ENCODE data around the gene CNTNAP2.
"Not testable (repeated sequence)": the region's sequence is repeated elsewhere in the genome, so short reads cannot be mapped to it uniquely, and the experiment has no call there.

CNTNAP2 gene

DNA sequence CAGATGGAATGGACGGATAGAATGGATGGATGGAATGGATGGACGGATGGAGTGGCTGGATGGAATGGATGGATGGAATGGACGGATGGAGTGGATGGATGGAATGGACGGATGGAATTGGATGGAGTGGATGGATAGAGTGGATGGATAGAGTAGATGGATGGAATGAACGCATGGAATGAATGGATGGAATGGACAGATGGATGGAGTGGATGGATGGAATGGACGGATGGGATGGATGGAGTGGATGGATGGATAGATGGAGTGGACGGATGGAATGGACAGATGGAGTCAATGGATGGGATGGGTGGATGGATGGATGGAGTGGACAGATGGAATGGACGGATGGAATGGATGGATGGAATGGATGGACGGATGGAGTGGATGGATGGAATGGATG lies 2214.2 kb downstream of the CNTNAP2 start (continued):
- TF ChIP-seq, protein P1, sequence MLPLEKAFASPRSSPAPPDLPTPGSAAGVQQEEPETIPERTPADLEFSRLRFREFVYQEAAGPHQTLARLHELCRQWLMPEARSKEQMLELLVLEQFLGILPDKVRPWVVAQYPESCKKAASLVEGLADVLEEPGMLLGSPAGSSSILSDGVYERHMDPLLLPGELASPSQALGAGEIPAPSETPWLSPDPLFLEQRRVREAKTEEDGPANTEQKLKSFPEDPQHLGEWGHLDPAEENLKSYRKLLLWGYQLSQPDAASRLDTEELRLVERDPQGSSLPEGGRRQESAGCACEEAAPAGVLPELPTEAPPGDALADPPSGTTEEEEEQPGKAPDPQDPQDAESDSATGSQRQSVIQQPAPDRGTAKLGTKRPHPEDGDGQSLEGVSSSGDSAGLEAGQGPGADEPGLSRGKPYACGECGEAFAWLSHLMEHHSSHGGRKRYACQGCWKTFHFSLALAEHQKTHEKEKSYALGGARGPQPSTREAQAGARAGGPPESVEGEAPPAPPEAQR (tag by site-specific recombination; IDR thresholded peaks at IDR 0.05): no peak
- no peak for TF ChIP-seq ZNF76 (tag by site-specific recombination; IDR thresholded peaks at IDR 0.05; ENCODE audit: borderline replicate concordance, low read depth)
- TF ChIP-seq, protein P2, sequence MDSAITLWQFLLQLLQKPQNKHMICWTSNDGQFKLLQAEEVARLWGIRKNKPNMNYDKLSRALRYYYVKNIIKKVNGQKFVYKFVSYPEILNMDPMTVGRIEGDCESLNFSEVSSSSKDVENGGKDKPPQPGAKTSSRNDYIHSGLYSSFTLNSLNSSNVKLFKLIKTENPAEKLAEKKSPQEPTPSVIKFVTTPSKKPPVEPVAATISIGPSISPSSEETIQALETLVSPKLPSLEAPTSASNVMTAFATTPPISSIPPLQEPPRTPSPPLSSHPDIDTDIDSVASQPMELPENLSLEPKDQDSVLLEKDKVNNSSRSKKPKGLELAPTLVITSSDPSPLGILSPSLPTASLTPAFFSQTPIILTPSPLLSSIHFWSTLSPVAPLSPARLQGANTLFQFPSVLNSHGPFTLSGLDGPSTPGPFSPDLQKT (IDR thresholded peaks at IDR 0.05; ENCODE audit: borderline replicate concordance, low read depth, low read length): no peak
- no peak for TF ChIP-seq ZNF529 (tag by site-specific recombination; IDR thresholded peaks at IDR 0.05; ENCODE audit: insufficient replicate concordance)
- TF ChIP-seq ZNF544 (tag by site-specific recombination; IDR thresholded peaks at IDR 0.05): no peak
- TF ChIP-seq BCL11B (tag by site-specific recombination; IDR thresholded peaks at IDR 0.05; ENCODE audit: low read depth): peak; percentile 86
- no peak for TF ChIP-seq MEIS1 (CRISPR knock-in tag; IDR thresholded peaks at IDR 0.05; ENCODE audit: borderline replicate concordance)

GRCh38 chr7:148331456-148331855 lies 2214.9 kb downstream of the CNTNAP2 start:
- POLR2A ChIA-PET; H3K27ac ChIP-seq (ENCODE audit: extremely low read depth, low read depth, low read length); H3K4me1 ChIP-seq (ENCODE audit: control insufficient read depth, insufficient read depth, low read length); H3K4me3 ChIP-seq (ENCODE audit: low read depth, low read length); H3K36me3 ChIP-seq (ENCODE audit: control insufficient read depth in 2 of 2, insufficient read depth in 1 of 2, low read length in 2 of 2); H3K9me3 ChIP-seq (ENCODE audit: control insufficient read depth, insufficient read depth, low read depth, low read length): not testable (repeated sequence)
- CTCF ChIA-PET: interaction anchor here (0.6 kb wide), 2 partner anchors 11 to 173 kb away, joined by 3 to 4 read pairs; no protein-coding TSS in a partner anchor

- Histone ChIP-seq H3K4me3 (ENCODE audit: low read depth, low read length) (no peak overlapping the region), H3K36me3 (ENCODE audit: control insufficient read depth in 2 of 2, insufficient read depth in 1 of 2, low read length in 2 of 2) (no peaks in the 10 kb centered on the region), H3K27ac (ENCODE audit: extremely low read depth, low read depth, low read length) (no peak overlapping the region), H3K4me1 (ENCODE audit: control insufficient read depth, insufficient read depth, low read length) (no peaks in the 10 kb centered on the region), H3K9me3 (ENCODE audit: control insufficient read depth, insufficient read depth, low read depth, low read length) (no peaks in the 10 kb centered on the region)
- POLR2A ChIA-PET: no interaction called here
- CTCF ChIA-PET: interaction anchor here (0.6 to 0.7 kb wide), 3 partner anchors 10 to 243 kb away, joined by 3 read pairs; no protein-coding TSS in a partner anchor
- no peak for TF ChIP-seq SP7 (tag by site-specific recombination; IDR thresholded peaks at IDR 0.05)
- no peak for TF ChIP-seq ZNF174 (tag by site-specific recombination; IDR thresholded peaks at IDR 0.05)
- 0 out of 2 replicates have a peak, but pooled peaks have one; percentile 19 for TF ChIP-seq ZNF184 (tag by site-specific recombination; IDR thresholded peaks at IDR 0.05)
- 0 out of 2 replicates have a peak, but pooled peaks have one; percentile 16 for TF ChIP-seq ZBTB17 (tag by site-specific recombination; IDR thresholded peaks at IDR 0.05)
- TF ChIP-seq ZNF560 (tag by site-specific recombination; IDR thresholded peaks at IDR 0.05; ENCODE audit: borderline replicate concordance): no peak
Observed at GRCh38 chr7:148332191-148333186, 2215.9 kb downstream of the CNTNAP2 start.

DNA sequence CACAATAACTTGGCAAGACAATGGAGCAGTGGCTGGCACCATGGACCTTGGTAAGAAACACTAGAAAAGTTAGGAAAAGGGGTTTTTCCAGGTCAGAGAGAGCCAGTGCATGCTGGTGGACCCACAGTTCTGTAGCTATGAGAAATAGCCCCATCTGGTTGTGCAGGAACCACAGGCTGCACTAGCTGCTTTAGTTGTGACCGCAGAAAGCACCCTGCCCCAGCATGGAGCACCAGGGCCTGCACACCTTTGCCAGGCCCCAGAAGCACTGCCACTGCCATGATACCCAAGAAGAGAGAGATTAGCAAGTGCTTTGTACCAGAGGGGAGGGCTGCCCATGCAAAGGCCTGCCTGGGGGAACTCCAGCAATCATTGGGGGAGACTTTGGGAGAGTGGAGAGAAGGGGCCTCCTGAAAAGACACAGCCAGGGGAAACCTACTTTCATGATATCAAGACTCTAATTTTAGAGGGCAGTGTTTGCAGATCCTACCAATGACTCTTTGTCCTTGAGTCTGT lies 2217.9 kb downstream of the CNTNAP2 start:
- no peaks in the 10 kb centered on the region for H3K36me3 ChIP-seq (ENCODE audit: control insufficient read depth in 2 of 2, insufficient read depth in 1 of 2, low read length in 2 of 2)
- ChIA-PET CTCF (interaction anchor here (1.1 kb wide), 1 partner anchor 45 kb away, joined by 4 read pairs; no protein-coding TSS in a partner anchor), POLR2A (no interaction called here)

More for the DNA sequence above, 2217.9 kb downstream of the CNTNAP2 start:
- no peak for TF ChIP-seq PRDM1 (tag by site-specific recombination; IDR thresholded peaks at IDR 0.05)
- no peak for TF ChIP-seq ZNF341 (tag by site-specific recombination; IDR thresholded peaks at IDR 0.05; ENCODE audit: low read depth)
- TF ChIP-seq ZNF335 (tag by site-specific recombination; conservative IDR thresholded peaks at IDR 0.05): peak; percentile 60
- TF ChIP-seq SETDB1 (IDR thresholded peaks at IDR 0.05; ENCODE audit: insufficient read length, low read length): no peak
- TF ChIP-seq ZBTB7A (tag by site-specific recombination; IDR thresholded peaks at IDR 0.05; ENCODE audit: low read depth): no peak
- TF ChIP-seq ZNF549 (tag by site-specific recombination; IDR thresholded peaks at IDR 0.05): no peak
- no peaks in the 10 kb centered on the region for H3K4me1 ChIP-seq (ENCODE audit: control insufficient read depth, insufficient read depth, low read length)
- no peak overlapping the region for H3K27ac ChIP-seq (ENCODE audit: extremely low read depth, low read depth, low read length)
- no peak overlapping the region for H3K4me3 ChIP-seq (ENCODE audit: low read depth, low read length)
- no peaks in the 10 kb centered on the region for H3K9me3 ChIP-seq (ENCODE audit: control insufficient read depth, insufficient read depth, low read depth, low read length)
